Heart left ventricle (tissue), 13 donors: Measurements from ENCODE around the gene ARHGAP29.

Source experiments
- POLR2A ChIP-seq, 2 donors: fragments of 450-650 bp; IDR thresholded peaks; one replicate each; pipeline ENCODE4 v1.6.1; 2017; ENCODE audit warnings: antibody characterized with exemption in 2 of 2, mild to moderate bottlenecking in 2 of 2, moderate library complexity in 2 of 2
- TF ChIP-seq, protein P1 (sequence below), 12 donors: fragments of 200-600 bp; sonication (generic) in 4 of 12; IDR thresholded peaks; one replicate each; pipeline versions ENCODE4 v1.5.0 to v1.8.0; 2018 to 2022; ENCODE audit warnings: antibody characterized with exemption in 12 of 12, mild to moderate bottlenecking in 5 of 12
- donor health status: ischemic (EF 13 %, LVEDD 7.1; RV severe dilation, severe dysfunction).
- donor health status: DM: no; HTN: yes; CAD: no.
- donor health status: DM: no; HTN: no; CAD: no.
- donor health status: ischemic (EF 25% LVEDD 6.9; RV normal size, moderate dysfunction).
- donor health status: ischemic (EF 25% LVEDD 5.7; RV mildly dilated, moderate dysfunction).
- donor health status: ischemic (EF 35%, LVEDD 5.7; RV mildly dilated, moderate dysfunction).
- donor health status: nonischemic (EF 11% LVEDD 7.7; RV severe dilation, severe dysfunction).
- donor health status: DM: yes; HTN: yes; CAD: no.
- donor health status: PGD.
- donor health status: ischemic (EF 29% LVEDD 5.4; RV normal size, mild dysfunction).
- donor health status: nonischemic (EF 23%, LVEDD 6.1; RV moderate dilation, normal function).

DNA sequence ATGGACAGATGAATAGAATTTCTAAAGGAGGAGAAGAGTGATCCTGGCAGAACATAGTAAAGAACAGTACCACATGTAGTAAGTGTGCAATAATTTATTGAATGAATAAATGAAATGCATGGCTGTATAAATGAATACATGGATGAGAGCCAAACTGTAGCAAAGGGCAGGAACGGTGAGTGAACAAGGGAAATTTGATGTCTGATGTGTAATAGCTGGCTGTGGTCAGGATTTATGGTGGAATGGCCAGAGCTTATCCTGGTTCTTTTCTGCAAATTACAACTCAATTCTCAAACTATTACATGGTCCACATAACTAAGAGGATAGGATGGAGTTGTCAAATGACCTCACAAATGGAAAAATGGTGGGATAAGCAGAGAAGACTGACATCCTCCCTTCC lies 43.2 kb upstream of the ARHGAP29 start:
- TF ChIP-seq POLR2A (IDR thresholded peaks at IDR 0.05): no peak
- TF ChIP-seq, protein P1, sequence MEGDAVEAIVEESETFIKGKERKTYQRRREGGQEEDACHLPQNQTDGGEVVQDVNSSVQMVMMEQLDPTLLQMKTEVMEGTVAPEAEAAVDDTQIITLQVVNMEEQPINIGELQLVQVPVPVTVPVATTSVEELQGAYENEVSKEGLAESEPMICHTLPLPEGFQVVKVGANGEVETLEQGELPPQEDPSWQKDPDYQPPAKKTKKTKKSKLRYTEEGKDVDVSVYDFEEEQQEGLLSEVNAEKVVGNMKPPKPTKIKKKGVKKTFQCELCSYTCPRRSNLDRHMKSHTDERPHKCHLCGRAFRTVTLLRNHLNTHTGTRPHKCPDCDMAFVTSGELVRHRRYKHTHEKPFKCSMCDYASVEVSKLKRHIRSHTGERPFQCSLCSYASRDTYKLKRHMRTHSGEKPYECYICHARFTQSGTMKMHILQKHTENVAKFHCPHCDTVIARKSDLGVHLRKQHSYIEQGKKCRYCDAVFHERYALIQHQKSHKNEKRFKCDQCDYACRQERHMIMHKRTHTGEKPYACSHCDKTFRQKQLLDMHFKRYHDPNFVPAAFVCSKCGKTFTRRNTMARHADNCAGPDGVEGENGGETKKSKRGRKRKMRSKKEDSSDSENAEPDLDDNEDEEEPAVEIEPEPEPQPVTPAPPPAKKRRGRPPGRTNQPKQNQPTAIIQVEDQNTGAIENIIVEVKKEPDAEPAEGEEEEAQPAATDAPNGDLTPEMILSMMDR (IDR thresholded peaks at IDR 0.05): no peak
